Activated CD8-positive, alpha-beta memory T cell treated with anti-CD3 and anti-CD28 coated beads, Interleukin-2, amount 50 U/mL, for 4 hours (primary cell): ENCODE results near the gene NPB.
A peak's percentile ranks its signal among the peaks of the same experiment; 100 is the strongest.

Source experiments
- DNase-seq: peaks from one replicate; pipeline ENCODE4 v3.0.0-alpha.2; 2020

NPB gene

GRCh38 chr17:81902023-81902652 is at the start of gene NPB:
TSS of gene NPB (plus strand) at chr17:81902238. CDS start at chr17:81902278, 40 bp downstream.
- no peak for DNase-seq

DNA sequence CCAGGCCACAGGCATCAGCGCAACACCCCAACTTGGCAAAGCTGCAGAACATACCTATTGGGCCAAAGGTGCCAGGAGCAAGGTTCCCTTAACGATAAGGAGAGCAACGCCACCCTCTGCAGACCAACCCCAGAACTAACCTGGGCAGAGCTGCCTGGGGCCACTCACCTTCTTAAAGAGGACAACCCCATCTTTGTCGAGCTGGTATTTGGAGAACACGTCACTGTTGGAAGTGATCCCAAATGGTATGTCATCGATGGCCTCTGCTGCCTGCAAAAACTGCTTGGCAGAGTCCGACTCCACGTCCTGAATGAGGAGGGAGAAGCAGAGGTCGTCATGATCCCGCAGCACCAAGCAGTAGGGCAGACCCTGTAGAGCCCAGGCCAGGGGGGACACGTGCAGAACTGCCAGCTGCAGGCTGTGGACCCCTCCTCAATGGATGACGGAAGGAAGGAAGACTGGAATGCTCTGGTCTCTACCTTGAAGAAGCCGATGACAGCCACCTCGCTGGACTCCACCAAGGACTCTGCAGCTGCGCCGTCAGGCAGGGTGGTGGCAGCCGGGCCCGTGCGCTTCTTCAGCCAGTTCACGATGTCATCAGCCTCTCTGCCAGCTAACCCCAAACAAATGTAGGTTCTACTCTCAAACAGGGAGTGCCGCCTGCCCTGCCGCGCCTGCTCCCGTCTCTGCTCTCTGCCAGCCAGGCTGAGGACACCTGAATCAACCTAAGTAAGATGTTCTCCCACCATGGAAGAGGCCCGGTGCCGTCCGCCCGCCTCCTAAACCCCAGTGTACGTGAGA is 46.9 kb upstream of the NPB start:
- DNase-seq: no peak

- DNase-seq: no peak
These were observed 43.7 kb upstream of the NPB start for GRCh38 chr17:81858170-81858966.

DNA sequence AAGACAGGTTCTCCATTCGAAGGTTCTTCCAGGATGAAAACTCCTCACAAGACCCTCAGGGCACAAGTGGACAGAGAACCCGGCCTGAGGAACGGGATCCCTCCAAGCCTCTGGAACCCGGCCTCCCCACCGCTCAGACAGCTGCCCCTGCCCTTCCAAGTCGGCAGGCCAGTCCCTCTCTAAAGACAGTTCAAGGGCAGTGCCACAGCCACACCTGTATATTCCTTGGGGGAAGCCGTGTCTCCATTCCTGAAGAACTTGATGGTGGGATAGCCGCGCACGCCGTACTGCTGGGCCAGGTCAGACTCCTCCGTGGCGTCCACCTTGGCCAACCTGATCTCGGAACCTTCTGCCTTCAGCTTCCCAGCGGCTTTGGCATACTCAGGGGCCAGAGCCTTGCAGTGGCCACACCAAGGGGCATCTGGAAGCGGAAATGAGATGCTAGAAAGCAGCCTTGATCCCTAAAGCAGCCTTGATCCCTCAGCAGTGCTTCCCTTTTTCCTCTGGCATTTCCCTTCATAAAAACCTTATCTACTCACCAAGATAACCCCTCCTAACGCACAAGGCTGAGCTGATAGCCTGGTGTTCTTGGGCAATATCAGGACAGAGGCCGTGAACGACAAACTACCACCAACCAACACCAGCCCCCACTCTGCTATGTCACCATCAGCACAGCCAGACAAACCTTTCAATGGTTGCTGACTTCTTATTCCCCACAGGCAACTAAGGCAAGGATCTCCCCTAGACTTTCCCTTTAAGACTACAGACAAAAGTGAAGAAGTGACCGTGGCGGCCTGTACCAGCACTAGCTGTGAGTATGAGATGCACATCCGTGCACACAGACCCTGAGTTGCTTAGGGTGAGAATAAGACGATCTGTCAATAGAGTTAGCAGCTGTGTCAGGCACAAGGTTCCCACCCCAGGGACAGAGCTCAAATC is 42.8 kb upstream of the NPB start:
- DNase-seq: no peak

- no peak for DNase-seq
These were observed 41.9 kb upstream of the NPB start, which contains the start of gene P4HB for GRCh38 chr17:81859906-81860755. TSS of gene P4HB (minus strand) at chr17:81860535. CDS start at chr17:81860471, 64 bp downstream.

- DNase-seq: peak; percentile 99
These were observed 41.1 kb upstream of the NPB start for GRCh38 chr17:81860756-81861568.

DNA sequence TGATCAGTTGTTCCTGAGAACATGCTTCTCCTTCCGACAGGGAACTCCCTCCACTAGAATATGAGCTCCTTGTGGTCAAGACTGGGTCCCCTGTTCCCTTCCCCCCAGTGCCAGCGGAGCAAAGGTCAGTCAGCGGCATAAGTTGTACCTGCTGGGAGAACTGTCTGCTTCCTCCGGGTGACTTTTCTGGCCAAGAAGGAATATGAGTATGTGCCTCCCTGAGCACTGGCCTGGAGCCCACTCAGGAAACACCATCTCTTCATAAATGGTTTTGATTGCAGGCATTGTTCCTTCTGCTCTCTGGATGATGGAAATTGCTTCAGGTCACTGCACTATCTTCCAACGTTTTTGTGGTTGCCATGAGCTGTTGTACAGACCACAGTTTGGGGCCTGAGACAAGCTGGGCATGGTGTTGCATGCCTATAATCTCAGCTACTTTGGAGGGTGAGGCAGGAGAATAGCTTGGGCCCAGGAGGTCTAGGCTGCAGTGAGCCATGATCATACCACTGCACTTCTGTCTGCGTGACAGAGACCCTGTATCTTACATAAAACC is 38.8 kb upstream of the NPB start:
- DNase-seq: no peak

GRCh38 chr17:81863833-81864768 is 37.9 kb upstream of the NPB start:
- DNase-seq: no peak

GRCh38 chr17:81865358-81865732 is 36.7 kb upstream of the NPB start:
- DNase-seq: no peak

DNA sequence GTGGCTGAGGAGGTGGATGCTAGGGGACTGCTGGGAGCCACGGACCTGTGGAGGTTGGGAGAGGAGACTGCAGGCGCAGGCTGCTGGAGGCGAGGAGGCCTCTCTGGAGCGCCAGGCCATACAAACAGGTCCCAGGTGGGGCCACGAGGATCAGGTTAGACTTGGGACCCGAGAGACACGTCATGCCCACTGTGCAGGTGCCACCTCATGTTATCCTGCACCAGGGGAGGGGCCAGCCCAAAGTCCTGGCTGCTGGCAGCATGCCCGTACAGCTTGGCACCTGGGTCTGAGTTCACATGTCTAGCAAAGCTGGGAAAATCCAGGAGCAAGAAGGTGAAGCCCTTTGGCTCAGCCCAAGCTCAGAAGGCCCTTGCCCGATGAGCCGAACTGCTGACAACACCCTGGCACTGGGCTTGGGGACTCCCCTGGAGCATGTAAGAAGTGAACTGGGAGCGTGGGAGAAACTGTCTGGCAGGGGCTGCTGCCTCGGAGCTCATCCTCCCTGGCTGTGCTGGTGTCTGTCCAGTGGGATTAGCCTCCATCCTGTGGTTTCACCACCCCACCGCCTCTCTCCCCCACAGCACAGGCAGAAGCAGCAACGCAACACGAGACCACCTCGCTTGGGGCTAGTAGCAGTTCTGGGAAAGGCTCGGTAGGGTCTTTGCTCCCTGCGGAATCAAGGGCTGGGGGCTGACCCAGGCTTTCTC is 36.2 kb upstream of the NPB start:
- DNase-seq: no peak

GRCh38 chr17:81866440-81867169 is 35.4 kb upstream of the NPB start:
- DNase-seq: peak; percentile 27

- no peak for DNase-seq
These were observed 34.7 kb upstream of the NPB start for GRCh38 chr17:81867170-81867990.

DNA sequence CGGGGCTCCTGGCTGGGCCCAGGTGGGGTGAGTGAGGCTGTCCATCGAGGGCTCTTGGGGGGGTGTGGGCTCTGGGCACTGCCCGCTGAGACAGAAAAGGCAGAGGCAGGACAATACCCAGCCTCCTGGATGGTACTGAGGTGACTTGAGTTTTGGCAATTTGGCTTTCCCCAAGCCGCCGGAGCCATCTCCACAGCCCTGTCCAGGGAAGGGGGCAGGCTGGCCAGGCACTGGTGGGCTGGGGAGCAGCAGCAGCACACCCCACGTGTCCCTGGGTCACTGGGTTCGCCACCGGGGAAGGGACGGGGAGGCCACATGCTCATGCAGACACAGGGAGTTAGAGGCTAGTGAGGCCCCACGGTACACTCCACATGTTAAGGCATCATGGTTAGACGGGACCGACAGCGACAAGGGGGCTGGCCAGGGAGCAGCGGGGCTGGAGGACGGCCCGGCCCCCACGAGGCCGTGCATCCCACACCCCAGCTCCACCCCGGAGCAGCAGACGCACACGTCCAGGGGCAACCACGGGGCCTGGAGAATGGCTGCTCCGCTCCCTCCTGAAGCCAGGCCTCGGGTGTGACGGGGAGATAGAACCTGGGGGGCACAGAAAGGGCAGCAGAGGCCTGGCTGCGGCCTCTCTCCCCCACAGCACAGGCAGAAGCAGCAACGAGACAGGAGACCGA is 33.9 kb upstream of the NPB start:
- DNase-seq: no peak

- no peak for DNase-seq
These were observed 33.3 kb upstream of the NPB start for GRCh38 chr17:81868674-81869220.

DNA sequence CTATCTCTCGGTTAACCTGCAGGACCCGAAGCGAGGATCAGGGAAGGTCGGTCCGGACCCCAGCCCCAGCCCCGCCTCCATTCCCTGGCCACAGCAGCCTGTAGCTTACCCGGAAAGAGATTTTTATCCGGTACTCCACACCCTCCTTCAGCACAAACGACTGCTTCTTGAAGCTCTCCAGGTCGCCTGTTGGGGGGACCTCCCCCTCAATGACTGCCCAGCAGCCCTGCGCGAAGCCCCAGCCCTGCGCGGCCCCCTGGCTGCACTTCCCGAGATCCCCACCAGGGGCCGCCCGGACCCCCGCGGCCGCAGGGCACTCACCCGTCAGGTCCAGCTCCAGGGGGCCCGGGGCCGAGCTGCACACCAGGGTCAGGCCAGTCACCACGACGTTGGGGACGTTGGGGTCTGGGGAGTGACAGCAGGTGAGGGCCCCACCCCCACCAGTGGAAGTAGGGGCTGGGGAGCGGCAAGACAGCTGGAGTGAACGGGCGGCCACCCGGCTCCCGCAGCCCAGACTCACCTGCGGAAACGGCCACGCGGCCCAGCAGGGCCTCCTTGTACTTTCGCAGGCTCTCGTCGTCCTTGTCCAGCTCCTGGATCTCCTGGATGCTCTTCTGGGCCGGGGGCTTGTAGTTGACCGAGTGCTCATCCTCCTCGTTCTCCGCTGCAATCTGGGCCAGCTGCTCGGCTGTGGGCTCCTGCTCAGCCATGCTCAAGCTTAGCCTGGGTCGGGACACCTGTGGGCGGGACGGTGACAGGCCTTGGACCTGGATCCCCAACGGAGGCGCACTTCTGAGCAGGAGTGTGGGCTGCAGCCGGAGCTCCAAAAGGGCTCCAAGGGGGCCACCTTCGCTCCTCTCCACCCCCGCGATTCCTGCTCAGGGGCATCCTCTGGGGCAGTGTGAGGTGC is 32.6 kb upstream of the NPB start:
- peak; percentile 46 for DNase-seq
